ENCODE measurements around the gene SPHKAP. TPM values are rescaled to one million over a fixed set of nuclear protein-coding genes. Genes with fewer than 3 reads are reported as not detected.

SPHKAP gene
- total RNA-seq, 3 donors from 2014 or later (not counting 1 experiment from before 2014, with no cell fraction given), result not detected

- Histone ChIP-seq H3K27me3 (ENCODE audit: control insufficient read depth, insufficient read depth, low read length) (no peaks in the 10 kb centered on the region), H3K36me3 (ENCODE audit: control insufficient read depth, insufficient read depth, low read length) (no peaks in the 10 kb centered on the region), H3K27ac (ENCODE audit: low read length) (no peak overlapping the region), H3K4me1 (ENCODE audit: control insufficient read depth, insufficient read depth, low read length) (no peaks in the 10 kb centered on the region), H3K9me3 (ENCODE audit: control insufficient read depth, insufficient read depth, low read length) (peaks cover 5% of the 10 kb centered on the region), H3K4me3 (ENCODE audit: low read length) (no peak overlapping the region)
- Mint-ChIP-seq H3K27me3 (ENCODE audit: low read depth in 2 of 2) (no peaks in the 10 kb centered on the region), H3K9me3 (peaks cover 15 to 21% of the 10 kb centered on the region in 2 donors), H3K4me1 (no peaks in the 10 kb centered on the region), H3K4me3 (no peak overlapping the region), H3K27ac (no peak overlapping the region), H3K36me3 (no peaks in the 10 kb centered on the region)
- TF ChIP-seq CTCF (IDR thresholded peaks at IDR 0.05), result no peak
- DNase-seq, result no peak
- intact Hi-C loops (cut with micrococcal nuclease), result no loop called here
- 96% methylated on average over 4 of the region's 4 CpGs for WGBS (ENCODE audit: insufficient coverage)
- no peak for ATAC-seq
These were observed 94.9 kb downstream of the SPHKAP start for GRCh38 chr2:228086561-228086960.

- Mint-ChIP-seq H3K4me1 (no peaks in the 10 kb centered on the region), H3K27me3 (ENCODE audit: low read depth in 2 of 2) (no peaks in the 10 kb centered on the region), H3K36me3 (no peaks in the 10 kb centered on the region), H3K27ac (no peak overlapping the region), H3K4me3 (no peak overlapping the region), H3K9me3 (peaks cover 10 to 22% of the 10 kb centered on the region in 2 donors)
- H3K27me3 ChIP-seq (ENCODE audit: control insufficient read depth, insufficient read depth, low read length), result no peaks in the 10 kb centered on the region
- no peak overlapping the region for H3K4me3 ChIP-seq (ENCODE audit: low read length)
- 20% methylated on average over 2 of the region's 2 CpGs for WGBS (ENCODE audit: insufficient coverage)
- no peak for TF ChIP-seq CTCF (IDR thresholded peaks at IDR 0.05)
- DNase-seq, result no peak
- H3K27ac ChIP-seq (ENCODE audit: low read length), result no peak overlapping the region
- no peaks in the 10 kb centered on the region for H3K4me1 ChIP-seq (ENCODE audit: control insufficient read depth, insufficient read depth, low read length)
- intact Hi-C loops (cut with micrococcal nuclease), result no loop called here
- peaks cover 5% of the 10 kb centered on the region for H3K9me3 ChIP-seq (ENCODE audit: control insufficient read depth, insufficient read depth, low read length)
- ATAC-seq, result no peak
- H3K36me3 ChIP-seq (ENCODE audit: control insufficient read depth, insufficient read depth, low read length), result no peaks in the 10 kb centered on the region
These were observed 96.8 kb downstream of the SPHKAP start for GRCh38 chr2:228084717-228085116.

GRCh38 chr2:228083131-228083530 is 98.4 kb downstream of the SPHKAP start:
- WGBS (ENCODE audit: insufficient coverage), result 97% methylated on average over 2 of the region's 2 CpGs

More at GRCh38 chr2:228083131-228083530, 98.4 kb downstream of the SPHKAP start:
- H3K9me3 ChIP-seq (ENCODE audit: control insufficient read depth, insufficient read depth, low read length), result peaks cover 7% of the 10 kb centered on the region
- H3K36me3 ChIP-seq (ENCODE audit: control insufficient read depth, insufficient read depth, low read length), result no peaks in the 10 kb centered on the region
- no peak overlapping the region for H3K27ac Mint-ChIP-seq
- no peak overlapping the region for H3K27ac ChIP-seq (ENCODE audit: low read length)
- intact Hi-C loops (cut with micrococcal nuclease), result no loop called here
- TF ChIP-seq CTCF (IDR thresholded peaks at IDR 0.05), result no peak
- H3K27me3 ChIP-seq (ENCODE audit: control insufficient read depth, insufficient read depth, low read length), result no peaks in the 10 kb centered on the region
- no peak overlapping the region for H3K4me3 Mint-ChIP-seq
- no peak overlapping the region for H3K4me3 ChIP-seq (ENCODE audit: low read length)
- H3K36me3 Mint-ChIP-seq, result no peaks in the 10 kb centered on the region
- no peaks in the 10 kb centered on the region for H3K4me1 Mint-ChIP-seq
- ATAC-seq, result no peak
- peaks cover 7 to 18% of the 10 kb centered on the region in 2 donors for H3K9me3 Mint-ChIP-seq
- H3K4me1 ChIP-seq (ENCODE audit: control insufficient read depth, insufficient read depth, low read length), result no peaks in the 10 kb centered on the region
- no peaks in the 10 kb centered on the region for H3K27me3 Mint-ChIP-seq (ENCODE audit: low read depth in 2 of 2)
- DNase-seq, result no peak
